Measurements from ENCODE around the gene COPG2.
"Not testable (repeated sequence)": the region's sequence is repeated elsewhere in the genome, so short reads cannot be mapped to it uniquely, and the experiment has no call there.

The COPG2 gene

DNA sequence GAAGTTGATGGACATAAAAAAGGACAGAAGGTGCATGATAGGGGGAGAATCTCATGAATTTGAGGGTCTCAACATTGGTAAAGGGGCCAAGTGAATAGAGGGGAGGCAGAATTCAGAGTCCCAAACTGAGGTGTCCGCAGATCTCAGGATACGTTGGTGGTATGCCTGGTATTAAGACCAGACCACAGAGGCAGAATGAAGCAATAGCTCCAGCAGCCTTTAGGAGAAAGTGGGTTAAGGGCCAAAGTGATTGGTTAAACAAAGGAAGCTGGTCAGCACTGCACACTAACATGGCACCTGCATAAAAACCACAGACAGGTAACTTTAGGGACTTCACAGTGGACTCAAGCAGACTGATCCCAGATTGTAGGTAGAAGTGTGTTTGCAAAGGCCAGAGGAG is 139.1 kb downstream of the COPG2 start:
- Histone ChIP-seq H3K9me3 (ENCODE audit: low read depth, low read length) (no peaks in the 10 kb centered on the region), H3K27ac (no peak overlapping the region)
- TF ChIP-seq FOXP2 (optimal IDR thresholded peaks at IDR 0.05; ENCODE audit: control extremely low read depth, extremely low read length, insufficient read depth) (no peak), EZH2 (IDR thresholded peaks at IDR 0.05) (no peak), POLR2AphosphoS5 (IDR thresholded peaks at IDR 0.05; ENCODE audit: borderline replicate concordance, low read depth, low read length) (no peak)

DNA sequence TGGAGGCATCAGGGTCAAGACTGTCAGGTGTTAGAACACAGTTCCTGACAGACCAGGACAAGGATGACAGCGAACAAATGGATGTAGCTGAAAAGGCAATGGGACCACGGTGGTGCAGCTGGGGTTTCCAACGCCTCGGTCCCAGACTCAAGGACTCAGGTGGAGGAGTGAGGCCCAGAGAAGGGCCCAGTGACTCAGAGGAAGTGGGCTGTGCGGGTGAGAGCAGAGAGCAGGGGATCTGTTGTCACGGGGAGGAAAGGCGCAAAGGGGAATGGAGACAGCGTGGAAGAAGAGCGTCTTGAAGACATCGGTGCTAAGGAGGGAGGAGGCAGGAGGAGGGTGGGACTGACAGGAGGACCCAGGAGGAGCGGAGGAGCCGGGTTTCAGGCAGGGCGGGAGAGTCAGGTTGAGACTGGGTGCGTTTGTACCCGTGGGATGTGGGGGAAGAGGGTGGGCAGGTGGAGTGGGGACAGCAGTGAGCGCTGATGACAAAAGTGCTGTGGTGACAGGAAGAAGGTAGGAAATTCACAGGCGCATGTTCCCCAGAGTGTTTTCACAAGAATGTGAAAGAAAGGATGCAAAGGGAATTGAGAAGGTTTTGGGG is 140.7 kb downstream of the COPG2 start:
- not testable (repeated sequence) for H3K36me3 ChIP-seq (ENCODE audit: insufficient read depth, low read length); H3K27ac ChIP-seq; H3K4me3 ChIP-seq; DNase-seq (ENCODE audit: low read depth, low spot score); H3K9ac ChIP-seq (ENCODE audit: insufficient read length); H3K9me3 ChIP-seq (ENCODE audit: low read depth, low read length)

More for the DNA sequence above, 139.1 kb downstream of the COPG2 start:
- Histone ChIP-seq H3K9ac (ENCODE audit: insufficient read length) (no peak overlapping the region), H3K4me3 (no peak overlapping the region), H3K36me3 (ENCODE audit: insufficient read depth, low read length) (no peaks in the 10 kb centered on the region)
- DNase-seq (ENCODE audit: low read depth, low spot score): no peak

- DNase-seq (ENCODE audit: low read depth, low spot score): no peak
- H3K9me3 ChIP-seq (ENCODE audit: low read depth, low read length): no peaks in the 10 kb centered on the region
- H3K9ac ChIP-seq (ENCODE audit: insufficient read length): no peak overlapping the region
- H3K36me3 ChIP-seq (ENCODE audit: insufficient read depth, low read length): no peaks in the 10 kb centered on the region
- TF ChIP-seq POLR2AphosphoS5 (IDR thresholded peaks at IDR 0.05; ENCODE audit: borderline replicate concordance, low read depth, low read length) (no peak), FOXP2 (optimal IDR thresholded peaks at IDR 0.05; ENCODE audit: control extremely low read depth, extremely low read length, insufficient read depth) (no peak), EZH2 (IDR thresholded peaks at IDR 0.05) (no peak)
- H3K27ac ChIP-seq: no peak overlapping the region
- no peak overlapping the region for H3K4me3 ChIP-seq
These were observed 143.9 kb downstream of the COPG2 start for GRCh38 chr7:130524628-130525027.

DNA sequence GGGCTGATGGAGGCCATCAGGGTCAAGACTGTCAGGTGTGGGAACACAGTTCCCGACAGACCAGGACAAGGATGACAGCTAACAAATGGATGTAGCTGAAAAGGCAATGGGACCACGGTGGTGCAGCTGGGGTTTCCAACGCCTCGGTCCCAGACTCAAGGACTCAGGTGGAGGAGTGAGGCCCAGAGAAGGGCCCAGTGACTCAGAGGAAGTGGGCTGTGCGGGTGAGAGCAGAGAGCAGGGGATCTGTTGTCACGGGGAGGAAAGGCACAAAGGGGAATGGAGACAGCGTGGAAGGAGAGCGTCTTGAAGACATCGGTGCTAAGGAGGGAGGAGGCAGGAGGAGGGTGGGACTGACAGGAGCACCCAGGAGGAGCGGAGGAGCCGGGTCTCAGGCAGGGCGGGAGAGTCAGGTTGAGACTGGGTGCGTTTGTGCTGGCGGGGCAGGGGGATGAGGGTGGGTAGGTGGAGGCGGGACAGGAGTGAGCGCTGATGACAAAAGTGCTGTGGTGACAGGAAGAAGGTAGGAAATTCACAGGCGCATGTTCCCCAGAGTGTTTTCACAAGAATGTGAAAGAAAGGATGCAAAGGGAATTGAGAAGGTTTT is 144.9 kb downstream of the COPG2 start:
- H3K9me3 ChIP-seq (ENCODE audit: low read depth, low read length); H3K36me3 ChIP-seq (ENCODE audit: insufficient read depth, low read length); H3K9ac ChIP-seq (ENCODE audit: insufficient read length); DNase-seq (ENCODE audit: low read depth, low spot score); H3K4me3 ChIP-seq; H3K27ac ChIP-seq: not testable (repeated sequence)

GRCh38 chr7:130521258-130521951 is 147.1 kb downstream of the COPG2 start:
- no peak for TF ChIP-seq POLR2AphosphoS5 (IDR thresholded peaks at IDR 0.05; ENCODE audit: borderline replicate concordance, low read depth, low read length)
- no peak for TF ChIP-seq FOXP2 (optimal IDR thresholded peaks at IDR 0.05; ENCODE audit: control extremely low read depth, extremely low read length, insufficient read depth)
- TF ChIP-seq EZH2 (IDR thresholded peaks at IDR 0.05): no peak
- no peak overlapping the region for H3K27ac ChIP-seq
- DNase-seq (ENCODE audit: low read depth, low spot score): no peak
- no peaks in the 10 kb centered on the region for H3K9me3 ChIP-seq (ENCODE audit: low read depth, low read length)
- H3K36me3 ChIP-seq (ENCODE audit: insufficient read depth, low read length): no peaks in the 10 kb centered on the region
- H3K4me3 ChIP-seq: no peak overlapping the region
- H3K9ac ChIP-seq (ENCODE audit: insufficient read length): no peak overlapping the region

GRCh38 chr7:130515315-130516040 is 153.1 kb downstream of the COPG2 start:
- Histone ChIP-seq H3K36me3 (ENCODE audit: insufficient read depth, low read length) (no peaks in the 10 kb centered on the region), H3K9me3 (ENCODE audit: low read depth, low read length) (no peaks in the 10 kb centered on the region), H3K27ac (no peak overlapping the region), H3K4me3 (no peak overlapping the region), H3K9ac (ENCODE audit: insufficient read length) (no peak overlapping the region)
- no peak for DNase-seq (ENCODE audit: low read depth, low spot score)
- no peak for TF ChIP-seq POLR2AphosphoS5 (IDR thresholded peaks at IDR 0.05; ENCODE audit: borderline replicate concordance, low read depth, low read length)
- no peak for TF ChIP-seq FOXP2 (optimal IDR thresholded peaks at IDR 0.05; ENCODE audit: control extremely low read depth, extremely low read length, insufficient read depth)
- TF ChIP-seq EZH2 (IDR thresholded peaks at IDR 0.05): no peak

DNA sequence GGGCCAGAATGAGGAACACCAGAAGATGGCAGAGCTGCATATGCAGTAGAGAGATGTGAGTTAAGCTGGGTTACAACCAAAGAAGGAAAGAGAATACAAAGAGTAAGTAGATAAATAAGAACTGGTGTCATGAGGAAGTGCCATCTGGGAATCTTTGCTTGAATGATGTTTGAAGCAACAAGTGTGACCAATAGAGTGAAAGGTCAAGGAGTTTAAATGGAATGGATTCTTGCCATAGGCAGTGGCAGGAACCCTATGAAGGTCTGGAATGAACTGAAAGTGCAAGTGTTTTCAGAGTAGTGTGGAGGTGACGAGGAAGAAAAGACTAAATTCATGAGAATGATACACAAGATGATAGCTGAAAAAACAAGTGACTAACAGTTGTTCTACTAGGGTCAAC is 155.1 kb downstream of the COPG2 start:
- Histone ChIP-seq H3K9me3 (ENCODE audit: low read depth, low read length) (no peaks in the 10 kb centered on the region), H3K27ac (no peak overlapping the region), H3K9ac (ENCODE audit: insufficient read length) (no peak overlapping the region), H3K36me3 (ENCODE audit: insufficient read depth, low read length) (no peaks in the 10 kb centered on the region), H3K4me3 (no peak overlapping the region)
- DNase-seq (ENCODE audit: low read depth, low spot score): no peak
- TF ChIP-seq FOXP2 (optimal IDR thresholded peaks at IDR 0.05; ENCODE audit: control extremely low read depth, extremely low read length, insufficient read depth): no peak
- TF ChIP-seq POLR2AphosphoS5 (IDR thresholded peaks at IDR 0.05; ENCODE audit: borderline replicate concordance, low read depth, low read length): no peak
- TF ChIP-seq EZH2 (IDR thresholded peaks at IDR 0.05): no peak

GRCh38 chr7:130512038-130512437 is 156.5 kb downstream of the COPG2 start:
- H3K9me3 ChIP-seq (ENCODE audit: low read depth, low read length); H3K36me3 ChIP-seq (ENCODE audit: insufficient read depth, low read length); H3K9ac ChIP-seq (ENCODE audit: insufficient read length); H3K4me3 ChIP-seq; DNase-seq (ENCODE audit: low read depth, low spot score); H3K27ac ChIP-seq: not testable (repeated sequence)
